GM21360 (cell line): Measurements from ENCODE around the gene FGD3.
"Not testable (repeated sequence)": the region's sequence is repeated elsewhere in the genome, so short reads cannot be mapped to it uniquely, and the experiment has no call there.

ENCODE experiments used
- ATAC-seq: cut with Tn5 transposase; IDR thresholded peaks from one replicate; pipeline ENCODE4 v1.9.1; 2021; ENCODE audit warnings: mild to moderate bottlenecking, moderate library complexity; ENCODE audit not compliant: unreplicated experiment

The FGD3 gene

GRCh38 chr9:93004561-93004960 is 57.2 kb downstream of the FGD3 start:
- ATAC-seq, result no peak

- ATAC-seq, result no peak
Observed at GRCh38 chr9:93005876-93006275, 58.6 kb downstream of the FGD3 start.

GRCh38 chr9:93007529-93008058 is 60.3 kb downstream of the FGD3 start:
- no peak for ATAC-seq

GRCh38 chr9:93008457-93008856 is 61.1 kb downstream of the FGD3 start:
- ATAC-seq, result no peak

- no peak for ATAC-seq
Observed at GRCh38 chr9:93009337-93010015, 62.2 kb downstream of the FGD3 start.

DNA sequence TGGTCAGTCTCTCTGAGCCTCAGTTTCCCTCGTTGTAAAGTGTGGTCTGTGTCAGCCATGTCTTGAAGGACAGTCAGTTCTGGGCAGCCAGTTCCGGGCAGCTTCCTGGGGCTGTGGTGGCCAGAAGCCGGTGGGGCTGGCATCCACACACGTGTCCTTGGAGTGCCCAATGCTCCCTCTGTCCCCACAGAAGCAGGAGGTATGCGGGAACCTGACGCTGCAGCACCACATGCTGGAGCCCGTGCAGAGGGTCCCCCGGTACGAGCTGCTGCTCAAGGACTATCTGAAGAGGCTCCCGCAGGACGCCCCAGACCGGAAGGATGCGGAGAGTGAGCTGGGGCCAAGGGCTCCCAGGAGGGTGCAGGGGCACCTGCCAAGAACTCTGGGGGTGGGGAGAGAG is 62.7 kb downstream of the FGD3 start:
- no peak for ATAC-seq

DNA sequence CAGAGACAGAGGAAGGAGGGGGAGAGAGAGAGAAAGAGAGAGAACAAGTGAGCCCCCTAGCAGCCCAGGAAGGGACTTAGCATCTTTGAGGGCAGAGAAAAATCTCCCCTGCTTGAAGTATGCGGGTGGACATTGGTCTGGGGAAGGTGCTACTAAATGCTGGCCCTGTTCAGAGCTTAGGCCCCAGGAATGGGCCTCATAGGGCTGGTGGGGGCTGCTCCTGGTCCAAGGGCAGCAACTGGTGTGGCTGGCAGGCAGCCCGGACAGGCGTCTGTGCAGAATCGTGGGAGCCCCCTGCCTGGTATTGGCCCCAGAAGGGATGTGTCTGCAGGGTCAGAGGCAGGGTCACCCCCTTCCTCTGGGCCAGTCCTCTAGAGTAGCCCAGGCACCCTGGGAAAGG is 63.4 kb downstream of the FGD3 start:
- ATAC-seq, result no peak

DNA sequence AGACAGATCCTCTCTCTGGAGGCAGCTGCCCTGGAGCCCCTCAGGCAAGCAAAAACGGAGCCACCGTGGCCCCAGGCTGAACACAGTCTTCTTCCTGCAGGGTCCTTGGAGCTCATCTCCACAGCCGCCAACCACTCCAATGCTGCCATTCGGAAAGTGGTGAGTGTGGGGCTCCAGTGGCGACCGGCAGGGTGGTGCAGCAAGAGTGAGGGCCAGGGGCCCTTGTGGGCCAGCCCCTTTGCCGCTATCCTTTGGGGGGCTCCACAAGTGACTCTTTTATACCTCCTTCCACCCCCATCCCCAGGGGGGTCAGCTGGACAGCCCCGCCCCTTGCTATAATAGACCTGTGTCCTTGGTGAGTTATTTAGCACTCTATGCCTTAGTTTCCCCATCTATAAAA is 63.8 kb downstream of the FGD3 start:
- no peak for ATAC-seq

- ATAC-seq, result no peak
Observed at GRCh38 chr9:93012963-93013855, 65.9 kb downstream of the FGD3 start.

GRCh38 chr9:93013856-93014582 is 66.7 kb downstream of the FGD3 start:
- no peak for ATAC-seq

DNA sequence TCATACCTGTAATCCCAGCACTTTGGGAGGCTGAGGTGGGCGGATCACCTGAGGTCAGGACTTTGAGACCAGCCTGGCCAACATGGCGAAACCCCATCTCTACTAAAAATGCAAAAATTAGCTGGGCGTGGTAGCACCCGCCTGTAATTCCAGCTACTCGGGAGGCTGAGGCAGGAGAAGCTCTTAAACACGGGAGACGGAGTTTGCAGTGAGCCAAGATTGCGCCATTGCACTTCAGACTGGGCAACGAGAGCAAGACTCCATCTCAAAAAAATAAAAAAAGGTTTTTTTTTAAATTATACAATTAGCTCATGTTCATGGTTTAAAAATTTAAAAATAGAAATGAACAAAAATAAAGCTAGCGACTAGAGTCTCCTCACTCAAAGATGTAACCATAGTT is 67.9 kb downstream of the FGD3 start:
- not testable (repeated sequence) for ATAC-seq

- ATAC-seq, result no peak
Observed at GRCh38 chr9:93017621-93018020, 70.3 kb downstream of the FGD3 start.

DNA sequence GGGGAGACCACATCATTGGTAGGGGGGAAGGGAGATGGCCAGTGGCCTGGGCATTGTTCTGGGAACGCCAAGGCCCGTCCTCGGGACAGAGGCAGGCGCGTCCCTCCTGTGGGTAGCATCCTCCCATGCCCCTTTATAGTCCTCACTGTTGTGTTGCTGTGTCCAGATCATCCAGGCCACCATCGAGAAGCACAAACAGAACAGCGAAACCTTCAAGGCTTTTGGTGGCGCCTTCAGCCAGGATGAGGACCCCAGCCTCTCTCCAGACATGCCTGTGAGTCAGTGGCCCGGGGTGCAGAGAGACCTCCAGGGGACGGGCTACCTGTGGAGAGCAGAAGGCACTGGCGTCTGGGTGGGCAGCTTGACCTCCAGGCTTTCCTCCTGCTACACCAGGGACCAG is 72.8 kb downstream of the FGD3 start:
- ATAC-seq, result no peak

GRCh38 chr9:93020771-93021670 is 73.7 kb downstream of the FGD3 start:
- no peak for ATAC-seq

DNA sequence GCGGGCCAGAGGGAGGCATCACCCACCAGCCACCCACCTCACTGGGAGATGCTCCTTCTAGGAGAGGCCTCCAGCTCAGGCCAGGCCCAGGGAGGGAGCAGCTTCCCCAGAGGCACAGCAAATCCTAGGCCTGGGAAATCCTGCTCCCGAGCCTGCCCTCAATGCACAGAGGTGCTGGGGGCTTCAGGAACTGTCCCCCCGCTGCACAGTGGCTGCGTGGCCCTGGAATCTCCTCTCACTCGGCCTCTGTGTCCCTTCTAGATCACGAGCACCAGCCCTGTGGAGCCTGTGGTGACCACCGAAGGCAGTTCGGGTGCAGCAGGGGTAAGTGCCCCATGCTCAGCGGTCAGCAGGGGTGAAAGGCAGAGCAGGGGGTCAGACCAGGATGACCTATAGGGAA is 74.7 kb downstream of the FGD3 start:
- ATAC-seq, result no peak

DNA sequence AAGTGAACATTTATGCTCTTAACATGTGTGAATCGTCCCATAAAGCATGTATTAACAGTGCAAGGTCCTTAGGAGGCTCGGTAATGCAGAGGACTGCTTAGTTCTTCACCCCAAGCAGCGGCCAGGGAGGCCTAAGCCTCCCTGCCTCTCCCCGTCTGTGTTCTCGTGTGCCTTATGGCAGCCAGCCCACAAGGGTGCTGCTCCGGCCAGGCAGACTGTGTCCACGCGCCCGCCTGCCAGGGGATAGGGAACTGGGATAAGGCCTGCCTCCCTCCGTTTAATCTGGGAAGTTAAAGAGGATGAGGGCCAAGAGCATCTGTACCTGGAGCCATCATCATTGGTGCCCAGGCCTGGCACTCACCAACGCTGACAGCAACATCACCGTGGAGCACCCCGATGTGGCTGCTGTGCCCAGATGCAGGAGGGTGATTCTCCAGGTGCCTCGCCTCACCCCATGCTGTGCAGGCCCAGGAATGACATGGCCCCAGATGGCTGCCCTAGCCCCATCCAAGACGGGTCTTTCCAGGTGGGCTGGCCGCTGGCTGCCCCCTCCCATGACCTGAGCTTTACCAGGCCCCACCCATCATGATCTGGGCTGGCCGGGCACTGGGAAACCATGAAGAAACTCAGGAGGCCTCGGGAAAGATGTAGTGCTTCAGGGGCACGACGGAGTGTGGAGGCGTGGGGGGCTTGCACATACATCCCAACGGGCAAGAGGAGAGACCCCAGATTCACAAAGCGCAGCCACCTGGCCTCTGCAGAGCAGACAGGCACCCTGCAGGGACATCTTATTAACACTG is 75.6 kb downstream of the FGD3 start:
- ATAC-seq, result no peak

- ATAC-seq, result no peak
Observed at GRCh38 chr9:93023521-93023815, 76.1 kb downstream of the FGD3 start.

GRCh38 chr9:93024646-93024910 is 77.3 kb downstream of the FGD3 start:
- no peak for ATAC-seq

GRCh38 chr9:93024986-93025630 is 77.8 kb downstream of the FGD3 start:
- ATAC-seq, result no peak

DNA sequence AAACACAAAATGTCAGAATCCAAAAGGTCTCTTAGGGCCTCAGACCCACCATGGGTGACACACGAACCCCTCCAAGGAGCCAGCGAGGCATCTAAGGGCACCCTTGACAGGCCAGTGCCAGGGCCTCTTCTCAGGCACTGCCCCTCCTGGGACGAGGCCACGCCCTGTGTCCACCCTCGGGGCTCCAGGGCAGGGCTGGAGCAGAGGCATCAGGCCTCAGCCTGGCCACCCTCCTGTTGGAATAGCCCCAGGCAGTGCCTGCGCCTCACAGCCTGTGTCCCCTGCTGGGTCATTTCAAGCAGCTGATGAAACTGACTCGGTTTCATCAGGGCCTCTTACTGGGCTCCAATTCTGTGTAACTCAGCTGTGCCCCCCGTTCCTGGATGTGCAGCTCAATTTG is 78.4 kb downstream of the FGD3 start:
- no peak for ATAC-seq
